ENCODE data around the gene PRR12. TPM values are rescaled to one million over a fixed set of nuclear protein-coding genes. Genes with fewer than 3 reads are reported as not detected.

Gene PRR12
- total RNA-seq, 6 donors from 2014 or later, result 12.6 to 51.9 (median 33.7) TPM

DNA sequence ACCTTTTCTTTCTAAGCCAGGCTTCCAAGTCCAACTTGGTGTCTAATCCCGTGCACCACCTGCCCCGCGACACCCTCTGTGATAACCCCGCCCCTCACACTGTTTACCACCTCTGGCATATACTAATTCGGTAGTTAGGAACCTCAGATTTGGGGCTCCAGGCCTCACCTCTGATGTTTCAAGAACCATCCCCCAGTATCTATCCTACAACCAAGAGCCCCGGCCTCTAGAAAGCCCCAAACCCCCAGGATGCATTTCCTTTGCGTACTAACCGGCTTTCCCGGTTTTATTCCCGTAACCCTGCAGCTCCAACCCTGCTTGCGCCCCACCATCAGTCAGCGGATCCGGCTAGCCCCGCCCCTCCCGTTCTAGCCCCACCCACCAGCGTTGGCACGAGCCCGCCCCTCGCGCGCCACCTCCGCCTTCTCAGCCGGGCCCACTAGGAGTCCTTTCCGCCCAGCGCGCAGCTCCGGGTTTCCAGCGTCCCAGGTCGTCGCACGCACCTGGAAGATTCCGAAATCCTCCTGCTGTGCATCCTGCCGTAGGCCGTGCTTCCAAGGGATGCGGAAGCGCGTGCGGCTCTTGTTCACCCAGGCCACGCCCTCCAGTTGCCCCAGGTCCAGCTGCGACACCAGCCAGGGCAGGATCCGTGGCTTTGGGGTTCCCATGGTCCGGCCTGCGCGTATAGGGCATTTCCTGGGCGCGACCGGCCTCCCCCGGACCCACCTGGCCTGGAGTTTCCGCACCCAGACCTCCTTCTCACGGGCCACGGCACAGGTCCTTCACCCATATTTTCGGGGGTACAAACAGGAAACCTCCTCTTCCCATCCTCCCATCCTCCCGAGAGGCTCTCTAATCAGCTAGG, 73.4 kb downstream of the PRR12 start:
- DNase-seq (peak; percentile 94 to 97), ATAC-seq (ENCODE audit: low FRiP score in 2 of 2) (peak; percentile 92)
- Histone ChIP-seq H3K4me1 (peaks cover 17 to 29% (median 20%) of the 10 kb centered on the region in 4 donors), H3K36me3 (peaks cover 4 to 39% (median 33%) of the 10 kb centered on the region in 4 donors), H3K4me3 (peak overlapping the region; percentile 63 to 80 (median 72)), H3K9me3 (no peaks in the 10 kb centered on the region), H3K27ac (peak overlapping the region; percentile 82 to 93 (median 86)), H3K27me3 (no peaks in the 10 kb centered on the region)
- 0 to 1% methylated on average over 23 to 43 of the region's 53 CpGs for WGBS, 2 donors
- TF ChIP-seq POLR2A (IDR thresholded peaks at IDR 0.05) (peak in 2 of 4 donors; percentile 48 to 69), EP300 (IDR thresholded peaks at IDR 0.05) (no peak), POLR2AphosphoS5 (IDR thresholded peaks at IDR 0.05) (peak; percentile 52 to 88)
- TF ChIP-seq, protein P1, sequence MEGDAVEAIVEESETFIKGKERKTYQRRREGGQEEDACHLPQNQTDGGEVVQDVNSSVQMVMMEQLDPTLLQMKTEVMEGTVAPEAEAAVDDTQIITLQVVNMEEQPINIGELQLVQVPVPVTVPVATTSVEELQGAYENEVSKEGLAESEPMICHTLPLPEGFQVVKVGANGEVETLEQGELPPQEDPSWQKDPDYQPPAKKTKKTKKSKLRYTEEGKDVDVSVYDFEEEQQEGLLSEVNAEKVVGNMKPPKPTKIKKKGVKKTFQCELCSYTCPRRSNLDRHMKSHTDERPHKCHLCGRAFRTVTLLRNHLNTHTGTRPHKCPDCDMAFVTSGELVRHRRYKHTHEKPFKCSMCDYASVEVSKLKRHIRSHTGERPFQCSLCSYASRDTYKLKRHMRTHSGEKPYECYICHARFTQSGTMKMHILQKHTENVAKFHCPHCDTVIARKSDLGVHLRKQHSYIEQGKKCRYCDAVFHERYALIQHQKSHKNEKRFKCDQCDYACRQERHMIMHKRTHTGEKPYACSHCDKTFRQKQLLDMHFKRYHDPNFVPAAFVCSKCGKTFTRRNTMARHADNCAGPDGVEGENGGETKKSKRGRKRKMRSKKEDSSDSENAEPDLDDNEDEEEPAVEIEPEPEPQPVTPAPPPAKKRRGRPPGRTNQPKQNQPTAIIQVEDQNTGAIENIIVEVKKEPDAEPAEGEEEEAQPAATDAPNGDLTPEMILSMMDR (IDR thresholded peaks at IDR 0.05), result peak in 5 of 6 experiments; percentile 38 to 70 (median 47)

DNA sequence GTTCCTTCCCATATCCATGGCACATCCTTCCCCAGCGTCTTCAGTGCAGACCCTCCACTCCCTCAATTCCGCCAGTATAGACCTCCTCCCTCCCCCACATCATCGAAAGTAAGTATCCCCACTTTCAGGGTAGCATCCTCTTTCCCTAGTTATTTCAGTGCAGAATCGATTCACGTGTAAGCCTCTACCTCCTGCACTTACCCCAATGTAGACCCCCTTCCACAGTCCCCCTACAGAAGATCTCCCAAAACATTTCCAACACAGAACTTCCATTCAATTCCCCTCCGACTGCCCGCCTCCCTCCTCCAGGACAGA, 74.0 kb downstream of the PRR12 start:
- Histone ChIP-seq H3K9me3 (no peaks in the 10 kb centered on the region), H3K4me3 (peak overlapping the region; percentile 63 to 80 (median 72)), H3K27ac (peak overlapping the region; percentile 82 to 93 (median 86)), H3K36me3 (peaks cover 3 to 33% (median 29%) of the 10 kb centered on the region in 4 donors), H3K27me3 (no peaks in the 10 kb centered on the region), H3K4me1 (peaks cover 17 to 29% (median 20%) of the 10 kb centered on the region in 4 donors)
- no peak for TF ChIP-seq POLR2AphosphoS5 (IDR thresholded peaks at IDR 0.05)
- TF ChIP-seq EP300 (IDR thresholded peaks at IDR 0.05), result no peak
- TF ChIP-seq, protein P1 (IDR thresholded peaks at IDR 0.05), result no peak
- no peak for TF ChIP-seq POLR2A (IDR thresholded peaks at IDR 0.05)
- DNase-seq (no peak), ATAC-seq (ENCODE audit: low FRiP score in 2 of 2) (no peak)
- 0 to 1% methylated on average over 7 of the region's 7 CpGs for WGBS, 2 donors

DNA sequence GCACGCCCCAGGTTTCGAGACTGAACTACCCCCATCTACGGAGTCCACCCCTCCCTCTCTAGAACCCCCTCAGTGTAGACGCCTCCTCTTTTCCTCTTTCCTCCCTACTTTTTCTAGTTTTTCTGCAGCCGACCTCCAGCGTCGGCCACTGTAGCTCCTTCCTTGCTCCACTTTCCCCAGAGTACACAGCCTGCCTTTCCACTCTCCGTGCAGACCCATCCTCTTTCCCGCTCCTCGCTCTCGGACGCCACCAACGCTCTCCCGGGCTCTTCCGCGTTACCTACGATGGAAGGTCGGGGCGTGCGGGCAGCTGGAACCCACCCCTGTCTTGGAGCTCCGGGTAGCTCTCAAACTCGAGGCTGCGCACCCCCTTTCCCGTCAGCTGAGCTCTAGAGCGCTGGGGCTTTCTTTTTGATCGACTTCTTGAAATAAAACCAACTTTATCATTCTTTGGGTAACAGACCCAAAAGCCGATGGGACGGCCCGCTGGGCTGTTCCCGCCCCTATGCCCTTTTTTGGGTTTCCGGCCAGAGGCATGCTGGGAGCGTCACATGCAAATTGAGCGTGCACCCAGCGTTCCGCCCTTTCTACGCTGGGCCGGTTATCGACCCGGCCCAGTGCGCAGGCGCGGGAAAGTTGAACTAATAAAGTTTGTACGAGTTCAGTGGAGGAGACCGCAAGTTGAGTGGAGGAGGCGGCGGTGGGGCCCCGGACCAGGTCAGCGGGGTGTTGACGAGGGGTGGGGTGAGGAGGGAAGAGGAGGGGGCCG, 74.6 kb downstream of the PRR12 start, which contains the start of the genes BCL2L12 and IRF3:
BCL2L12 (plus strand) TSS at position 583 of the 769 bp plus-strand sequence. CDS start 760 bp downstream, outside the sequence.
IRF3 (minus strand) TSS at position 507 of the 769 bp plus-strand sequence. CDS start 1,019 bp downstream, outside the sequence.
- peak; percentile 75 to 87 for TF ChIP-seq POLR2AphosphoS5 (IDR thresholded peaks at IDR 0.05)
- peak in 3 of 4 donors; percentile 33 to 82 (median 77) for TF ChIP-seq POLR2A (IDR thresholded peaks at IDR 0.05)
- no peak for TF ChIP-seq EP300 (IDR thresholded peaks at IDR 0.05)
- TF ChIP-seq, protein P1 (IDR thresholded peaks at IDR 0.05), result peak in 2 of 6 experiments; percentile 5 to 28
- Histone ChIP-seq H3K9me3 (no peaks in the 10 kb centered on the region), H3K27me3 (no peaks in the 10 kb centered on the region), H3K36me3 (peaks cover 3 to 28% (median 25%) of the 10 kb centered on the region in 4 donors), H3K4me1 (peaks cover 17 to 29% (median 20%) of the 10 kb centered on the region in 4 donors), H3K27ac (peak within 1 kb of the TSS; percentile 82 to 93 (median 86)), H3K4me3 (peak within 1 kb of the TSS; percentile 63 to 80 (median 72))
- 1% methylated on average over 43 to 50 of the region's 50 CpGs for WGBS, 2 donors
- ATAC-seq (ENCODE audit: low FRiP score in 2 of 2) (peak; percentile 95 to 96), DNase-seq (peak; percentile 97)

DNA sequence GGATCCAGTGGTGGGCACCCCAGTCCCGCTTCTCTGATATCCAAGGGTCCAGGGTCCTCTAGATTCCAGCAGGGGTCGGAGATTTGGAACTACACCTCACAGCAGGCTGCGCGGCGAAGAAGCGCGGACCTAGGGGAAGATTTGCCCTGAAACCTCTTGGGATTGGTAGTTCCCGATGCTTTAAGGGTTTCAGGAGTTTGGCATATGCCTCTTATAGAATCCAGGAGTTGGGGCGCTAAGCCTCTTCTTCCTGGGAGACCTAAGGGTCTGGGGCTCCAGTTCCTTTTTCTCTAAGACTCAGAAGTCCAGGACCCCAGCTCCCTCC, 75.1 kb downstream of the PRR12 start:
- Histone ChIP-seq H3K4me3 (peak overlapping the region; percentile 53 to 80 (median 72)), H3K9me3 (no peaks in the 10 kb centered on the region), H3K27ac (peak overlapping the region; percentile 82 to 93 (median 86)), H3K27me3 (no peaks in the 10 kb centered on the region), H3K4me1 (peaks cover 17 to 29% (median 20%) of the 10 kb centered on the region in 4 donors), H3K36me3 (peaks cover 3 to 22% (median 19%) of the 10 kb centered on the region in 4 donors)
- WGBS, 2 donors, result 0 to 2% methylated on average over 9 of the region's 9 CpGs
- DNase-seq, result no peak
- no peak for TF ChIP-seq POLR2A (IDR thresholded peaks at IDR 0.05)
- TF ChIP-seq, protein P1 (IDR thresholded peaks at IDR 0.05), result no peak
- TF ChIP-seq EP300 (IDR thresholded peaks at IDR 0.05), result no peak
- no peak for TF ChIP-seq POLR2AphosphoS5 (IDR thresholded peaks at IDR 0.05)
- ATAC-seq (ENCODE audit: low FRiP score in 2 of 2), result no peak

Data from upper lobe of left lung (tissue), 6 donors.